DMS153 treated with DMSO at 0.1 percent for 48 hours (cell line): ENCODE measurements around the gene ACOX1.

Experiments
- DNase-seq: peaks from one replicate; lab custom pipeline; 2025; ENCODE audit not compliant: unreplicated experiment; lab: John Stamatoyannopoulos, UW

Gene ACOX1

GRCh38 chr17:75978938-75979704 is at the start of gene ACOX1, which contains the start of gene TEN1:
Gene ACOX1, minus strand, starts transcription at chr17:75979166. Its CDS starts 93 bp downstream, at chr17:75979073.
Gene TEN1, plus strand, starts transcription at chr17:75979240. Its CDS starts 6,953 bp downstream, at chr17:75986193.
- DNase-seq = peak; percentile 95

GRCh38 chr17:76027159-76027839 is 48.3 kb upstream of the ACOX1 start, which contains the start of gene EVPL:
Gene EVPL, minus strand, starts transcription at chr17:76027306. Its CDS starts 108 bp downstream, at chr17:76027198.
- no peak for DNase-seq

- no peak for DNase-seq
Observed at GRCh38 chr17:76026714-76027158, 47.8 kb upstream of the ACOX1 start.

GRCh38 chr17:76025294-76025693 is 46.3 kb upstream of the ACOX1 start:
- DNase-seq = no peak

GRCh38 chr17:76024353-76024752 is 45.4 kb upstream of the ACOX1 start:
- DNase-seq = no peak

GRCh38 chr17:76023900-76024237 is 44.9 kb upstream of the ACOX1 start:
- no peak for DNase-seq

GRCh38 chr17:76022973-76023899 is 44.3 kb upstream of the ACOX1 start:
- DNase-seq = no peak

GRCh38 chr17:76022285-76022684 is 43.3 kb upstream of the ACOX1 start:
- DNase-seq = peak; percentile 32

GRCh38 chr17:76019833-76020467 is 41.0 kb upstream of the ACOX1 start:
- no peak for DNase-seq

GRCh38 chr17:76018801-76019200 is 39.8 kb upstream of the ACOX1 start:
- no peak for DNase-seq

GRCh38 chr17:76018340-76018680 is 39.3 kb upstream of the ACOX1 start:
- DNase-seq = no peak

GRCh38 chr17:76017481-76018339 is 38.7 kb upstream of the ACOX1 start:
- no peak for DNase-seq

- peak; percentile 35 for DNase-seq
Observed at GRCh38 chr17:76014925-76015261, 35.9 kb upstream of the ACOX1 start.

GRCh38 chr17:76014100-76014924 is 35.3 kb upstream of the ACOX1 start:
- peak; percentile 79 for DNase-seq

GRCh38 chr17:76013377-76013932 is 34.5 kb upstream of the ACOX1 start:
- no peak for DNase-seq

- no peak for DNase-seq
Observed at GRCh38 chr17:76011951-76012350, 33.0 kb upstream of the ACOX1 start.

GRCh38 chr17:76009969-76010661 is 31.1 kb upstream of the ACOX1 start:
- DNase-seq = no peak

GRCh38 chr17:76009447-76009846 is 30.5 kb upstream of the ACOX1 start:
- DNase-seq = no peak
